H9 (cell line): ENCODE results near the gene NEAT1. TPM values are rescaled to one million over a fixed set of nuclear protein-coding genes. Genes with fewer than 3 reads are reported as not detected.

Experiments
- DNase-seq: peaks from one replicate; pipeline ENCODE4 v3.0.0-alpha.2; 2017
- H2AFZ ChIP-seq: one replicate; pipeline ENCODE4 v1.6.1; 2013; ENCODE audit warnings: mild to moderate bottlenecking, low read length, control low read depth, moderate library complexity
- H2AK5ac ChIP-seq: 2 replicates; pipeline ENCODE4 v1.6.1; 2013; ENCODE audit warnings: low read length, control low read depth, mixed read lengths; ENCODE audit not compliant: insufficient read length
- H2BK120ac ChIP-seq: one replicate; pipeline ENCODE4 v1.6.1; 2013; ENCODE audit warnings: low read depth, mild to moderate bottlenecking, low read length, control low read depth, inconsistent platforms; ENCODE audit not compliant: poor library complexity, severe bottlenecking
- H2BK12ac ChIP-seq: 2 replicates; pipeline ENCODE4 v1.6.1; 2013; ENCODE audit warnings: low read length, control low read depth, mixed read lengths, low read depth; ENCODE audit not compliant: insufficient read length
- H2BK15ac ChIP-seq: 2 replicates; pipeline ENCODE4 v1.6.1; 2013; ENCODE audit warnings: low read depth, low read length, control low read depth
- H2BK20ac ChIP-seq: one replicate; pipeline ENCODE4 v1.6.1; 2013; ENCODE audit warnings: low read depth, mild to moderate bottlenecking, low read length, control low read depth, inconsistent platforms; ENCODE audit not compliant: poor library complexity, severe bottlenecking
- H2BK5ac ChIP-seq: 2 replicates; pipeline ENCODE4 v1.6.1; 2013; ENCODE audit warnings: low read length, control low read depth, mixed read lengths; ENCODE audit not compliant: insufficient read length
- H3K14ac ChIP-seq: 2 replicates; pipeline ENCODE4 v1.6.1; 2013; ENCODE audit warnings: low read length, control low read depth; ENCODE audit not compliant: insufficient read depth
- H3K18ac ChIP-seq: 2 replicates; pipeline ENCODE4 v1.6.1; 2013; ENCODE audit warnings: low read depth, mild to moderate bottlenecking, mixed read lengths, low read length, control low read depth; ENCODE audit not compliant: insufficient read length
- H3K23ac ChIP-seq: 2 replicates; pipeline ENCODE4 v1.6.1; 2013; ENCODE audit warnings: low read length, control low read depth, mixed read lengths, low read depth; ENCODE audit not compliant: insufficient read length
- H3K23me2 ChIP-seq: 2 replicates; pipeline ENCODE4 v1.6.1; 2013; ENCODE audit warnings: low read depth, mild to moderate bottlenecking, mixed read lengths, low read length, control low read depth; ENCODE audit not compliant: insufficient read length, poor library complexity, severe bottlenecking
- H3K27ac ChIP-seq: 2 replicates; pipeline ENCODE4 v1.5.1; 2013; ENCODE audit warnings: low read length, control low read depth, mixed read lengths, low read depth; ENCODE audit not compliant: insufficient read length
- H3K27me3 ChIP-seq: 2 replicates; pipeline ENCODE4 v1.6.1; 2013; ENCODE audit warnings: low read length, control low read depth, inconsistent platforms; ENCODE audit not compliant: insufficient read depth
- H3K4ac ChIP-seq: 2 replicates; pipeline ENCODE4 v1.6.1; 2013; ENCODE audit warnings: low read depth, mild to moderate bottlenecking, control low read depth, inconsistent platforms, low read length, moderate library complexity
- H3K4me1 ChIP-seq: 2 replicates; pipeline ENCODE4 v1.6.1; 2013; ENCODE audit warnings: low read length, control low read depth, inconsistent platforms; ENCODE audit not compliant: insufficient read depth
- H3K4me2 ChIP-seq: 2 replicates; pipeline ENCODE4 v1.6.1; 2013; ENCODE audit warnings: low read length, control low read depth, mixed read lengths; ENCODE audit not compliant: insufficient read length, insufficient read depth
- H3K56ac ChIP-seq: 2 replicates; pipeline ENCODE4 v1.6.1; 2013; ENCODE audit warnings: low read depth, mild to moderate bottlenecking, mixed read lengths, low read length, control low read depth; ENCODE audit not compliant: insufficient read length
- H3K79me1 ChIP-seq: 2 replicates; pipeline ENCODE4 v1.6.1; 2013; ENCODE audit warnings: low read depth, mild to moderate bottlenecking, moderate library complexity, low read length, control low read depth, inconsistent platforms; ENCODE audit not compliant: insufficient read depth, poor library complexity, severe bottlenecking
- H3K79me2 ChIP-seq: 2 replicates; pipeline ENCODE4 v1.6.1; 2013; ENCODE audit warnings: low read length, control low read depth, inconsistent platforms; ENCODE audit not compliant: insufficient read depth
- H3K9ac ChIP-seq: 2 replicates; pipeline ENCODE4 v1.6.1; 2013; ENCODE audit warnings: low read length, control low read depth, mixed read lengths; ENCODE audit not compliant: insufficient read length; ENCODE audit errors: extremely low read depth
- H3K9me3 ChIP-seq: one replicate; pipeline ENCODE4 v1.6.1; 2013; ENCODE audit warnings: low read depth, low read length, inconsistent platforms; ENCODE audit not compliant: control insufficient read depth
- H3T11ph ChIP-seq: one replicate; pipeline ENCODE4 v1.6.1; 2013; ENCODE audit warnings: mild to moderate bottlenecking, low read length, control low read depth, inconsistent platforms
- H4K20me1 ChIP-seq: one replicate; pipeline ENCODE4 v1.6.1; 2013; ENCODE audit not compliant: control insufficient read depth, insufficient read length, insufficient read depth
- H4K5ac ChIP-seq: 2 replicates; pipeline ENCODE4 v1.6.1; 2013; ENCODE audit warnings: low read depth, mild to moderate bottlenecking, mixed read lengths, low read length, control low read depth; ENCODE audit not compliant: insufficient read length
- H4K8ac ChIP-seq: replicated peaks from 2 replicates; pipeline ENCODE4 v1.6.1; 2013; ENCODE audit warnings: low read length, control low read depth, mixed read lengths, low read depth; ENCODE audit not compliant: insufficient read length
- H4K91ac ChIP-seq: 2 replicates; pipeline ENCODE4 v1.6.1; 2013; ENCODE audit warnings: low read depth, mild to moderate bottlenecking, moderate library complexity, mixed read lengths, low read length, control low read depth; ENCODE audit not compliant: insufficient read length
- H3K27ac Mint-ChIP-seq, 3 experiments: 2 replicates in 2 of 3; 3 replicates in 1 of 3; pipeline ENCODE4 v1.8.0; 2020 to 2021; ENCODE audit warnings: mixed read lengths in 3 of 3, mild to moderate bottlenecking in 1 of 3, moderate library complexity in 1 of 3
- H3K27me3 Mint-ChIP-seq: 2 replicates; pipeline ENCODE4 v1.8.0; 2021; ENCODE audit warnings: low read depth, mild to moderate bottlenecking, moderate library complexity, mixed read lengths
- H3K36me3 Mint-ChIP-seq, 3 experiments: 2 replicates in 2 of 3; 3 replicates in 1 of 3; pipeline ENCODE4 v1.8.0; 2020 to 2021; ENCODE audit warnings: low read depth in 3 of 3, mixed read lengths in 3 of 3; ENCODE audit not compliant: insufficient read depth in 1 of 3
- H3K4me1 Mint-ChIP-seq, 2 experiments: 2 replicates each; pipeline ENCODE4 v1.8.0; 2020; ENCODE audit warnings: mixed read lengths in 2 of 2
- H3K4me3 Mint-ChIP-seq, 2 experiments: 2 replicates in 1 of 2; 3 replicates in 1 of 2; pipeline ENCODE4 v1.8.0; 2020 to 2021; ENCODE audit warnings: mild to moderate bottlenecking in 2 of 2, mixed read lengths in 2 of 2, moderate library complexity in 1 of 2
- H3K9me3 Mint-ChIP-seq, 2 experiments: 2 replicates in 1 of 2; 3 replicates in 1 of 2; pipeline ENCODE4 v1.8.0; 2020; ENCODE audit warnings: mild to moderate bottlenecking in 2 of 2, mixed read lengths in 2 of 2, moderate library complexity in 1 of 2
- CTCF ChIP-seq: fragments of 200-600 bp; sonication (generic); conservative IDR thresholded peaks from 3 replicates; pipeline ENCODE4 v1.8.0; 2021; ENCODE audit warnings: antibody characterized with exemption, mild to moderate bottlenecking
- WGBS: extraction: QIAGEN DNeasy Blood & Tissue Kit; methylation state at CpG from one replicate; pipeline ENCODE4 v1.1.7; 2013; ENCODE audit warnings: missing lambda C conversion rate, low lambda C conversion rate, mixed read lengths; ENCODE audit not compliant: insufficient read length; ENCODE audit errors: extremely low coverage; 5-methylcytosine and 5-hydroxymethylcytosine counted together
- total RNA-seq: library from RNA; stranded (reverse); gene quantifications from 2 replicates; pipeline ENCODE4 v1.2.1, GENCODE V29; 2021

Gene NEAT1
- total RNA-seq, 1 experiment from 2014 or later, result 12.7 TPM

GRCh38 chr11:65384301-65384889, 38.2 kb upstream of the NEAT1 start:
- H3K27me3 Mint-ChIP-seq, result peaks cover 3% of the 10 kb centered on the region
- no peak overlapping the region for H3K27ac ChIP-seq
- no peaks in the 10 kb centered on the region for H3K9me3 ChIP-seq

More at GRCh38 chr11:65384301-65384889, 38.2 kb upstream of the NEAT1 start:
- Histone ChIP-seq H3K23ac (no peak overlapping the region), H2BK120ac (no peak overlapping the region), H2BK15ac (no peak overlapping the region), H3K14ac (no peak overlapping the region), H2AFZ (no peak overlapping the region), H3K4me1 (0 out of 2 replicates have a peak, but pooled peaks cover 2% of the 10 kb centered on the region), H3K18ac (no peak overlapping the region), H2AK5ac (no peak overlapping the region), H3K23me2 (no peaks in the 10 kb centered on the region), H3K56ac (no peak overlapping the region), H4K8ac (no peak overlapping the region), H3K4me2 (no peak overlapping the region), H4K20me1 (no peaks in the 10 kb centered on the region), H3K4ac (no peak overlapping the region), H3K79me2 (no peaks in the 10 kb centered on the region), H4K91ac (no peak overlapping the region), H3K27me3 (no peaks in the 10 kb centered on the region), H3K79me1 (no peaks in the 10 kb centered on the region), H2BK12ac (no peak overlapping the region), H2BK5ac (no peak overlapping the region), H3K9ac (no peak overlapping the region), H2BK20ac (no peak overlapping the region), H3T11ph (no peak overlapping the region), H4K5ac (no peak overlapping the region)
- Mint-ChIP-seq H3K36me3 (peaks cover 0 to 5% (median 3%) of the 10 kb centered on the region in 3 experiments; a peak in 2 of 7 replicates), H3K4me1 (peaks cover 17 to 18% of the 10 kb centered on the region in 2 experiments), H3K9me3 (no peaks in the 10 kb centered on the region), H3K27ac (no peak overlapping the region; a peak in 1 of 7 replicates), H3K4me3 (no peak overlapping the region)
- no peak for TF ChIP-seq CTCF
- no CpG with 5 or more reads among the region's 8 CpGs for WGBS
- DNase-seq, result no peak
